GM21723 (cell line): ENCODE data around the gene RIC8B.
A peak's percentile ranks its signal among the peaks of the same experiment; 100 is the strongest.

Experiments
- ATAC-seq: cut with Tn5 transposase; IDR thresholded peaks from one replicate; pipeline ENCODE4 v1.9.1; 2021; ENCODE audit warnings: mild to moderate bottlenecking, moderate library complexity; ENCODE audit not compliant: unreplicated experiment

Gene RIC8B

GRCh38 chr12:106757623-106758348, 16.7 kb upstream of the RIC8B start:
- no peak for ATAC-seq

- no peak for ATAC-seq
Measured at GRCh38 chr12:106758349-106759110, 16.0 kb upstream of the RIC8B start.

- ATAC-seq, result peak; percentile 30
Measured at GRCh38 chr12:106759526-106760183, 14.8 kb upstream of the RIC8B start.

GRCh38 chr12:106760184-106760531, 14.3 kb upstream of the RIC8B start:
- ATAC-seq, result peak; percentile 99

- no peak for ATAC-seq
Measured at GRCh38 chr12:106764220-106764619, 10.3 kb upstream of the RIC8B start.

GRCh38 chr12:106764738-106765137, 9.7 kb upstream of the RIC8B start:
- no peak for ATAC-seq

GRCh38 chr12:106766393-106766826, 8.1 kb upstream of the RIC8B start:
- no peak for ATAC-seq

- no peak for ATAC-seq
Measured at GRCh38 chr12:106767206-106767605, 7.3 kb upstream of the RIC8B start.

GRCh38 chr12:106767954-106768822, 6.3 kb upstream of the RIC8B start:
- no peak for ATAC-seq

- no peak for ATAC-seq
Measured at GRCh38 chr12:106769078-106769477, 5.4 kb upstream of the RIC8B start.

GRCh38 chr12:106769546-106769945, 4.9 kb upstream of the RIC8B start:
- ATAC-seq, result no peak

GRCh38 chr12:106771425-106771824, 3.1 kb upstream of the RIC8B start:
- ATAC-seq, result no peak

- peak; percentile 3 for ATAC-seq
Measured at GRCh38 chr12:106773286-106774004, 1.0 kb upstream of the RIC8B start.

- peak; percentile 6 for ATAC-seq
Measured at GRCh38 chr12:106774808-106775524, 484 bp downstream of the RIC8B start.

- no peak for ATAC-seq
Measured at GRCh38 chr12:106776897-106777296, 2.4 kb downstream of the RIC8B start.

- ATAC-seq, result no peak
Measured at GRCh38 chr12:106780010-106780631, 5.6 kb downstream of the RIC8B start.

- ATAC-seq, result no peak
Measured at GRCh38 chr12:106782619-106783018, 8.1 kb downstream of the RIC8B start.

GRCh38 chr12:106783515-106783914, 9.0 kb downstream of the RIC8B start:
- no peak for ATAC-seq

- ATAC-seq, result no peak
Measured at GRCh38 chr12:106790020-106790419, 15.5 kb downstream of the RIC8B start.
